CD4-positive, alpha-beta T cell (primary cell): Measurements from ENCODE around the gene NOP53. TPM values are rescaled to one million over a fixed set of nuclear protein-coding genes. Genes with fewer than 3 reads are reported as not detected.
A peak's percentile ranks its signal among the peaks of the same experiment; 100 is the strongest.

Experiments
- ATAC-seq: fragments of 200-7000 bp; cut with Tn5 transposase; one replicate; pipeline ENCODE4 v1.10.0; 2022; ENCODE audit warnings: mild to moderate bottlenecking; ENCODE audit not compliant: poor library complexity
- CTCF ChIA-PET: fragments of 350-600 bp; sonication (Branson Sonifier 250); formaldehyde crosslinking; loops from one replicate; lab custom pipeline; 2021; ENCODE audit warnings: antibody characterized with exemption, inconsistent platforms; lab: Charles Lee
- POLR2A ChIA-PET: fragments of 350-600 bp; sonication (Branson Sonifier 250); formaldehyde crosslinking; loops from one replicate; lab custom pipeline; 2021; ENCODE audit warnings: antibody characterized with exemption, inconsistent platforms; lab: Charles Lee
- DNase-seq, 14 experiments: peaks; one replicate each; pipeline ENCODE4 v3.0.0-alpha.2; 2013 to 2020; ENCODE audit warnings: mixed read lengths in 2 of 14
- H3K27ac ChIP-seq, 2 donors: one replicate each; pipeline versions ENCODE4 v1.5.1 to v1.7.0; 2013; ENCODE audit warnings: low read length in 2 of 2, low read depth in 1 of 2, mild to moderate bottlenecking in 1 of 2
- H3K27me3 ChIP-seq, 2 experiments: 1 replicate in 1 of 2; 2 replicates in 1 of 2; pipeline versions ENCODE4 v1.6.1 to v1.7.0; 2013; ENCODE audit warnings: low read length in 2 of 2, control low read depth in 1 of 2, mild to moderate bottlenecking in 1 of 2, moderate library complexity in 1 of 2; ENCODE audit not compliant: insufficient read depth in 2 of 2, control insufficient read depth in 1 of 2
- H3K36me3 ChIP-seq: one replicate; pipeline ENCODE4 v1.6.1; 2013; ENCODE audit warnings: low read length, control low read depth; ENCODE audit not compliant: insufficient read depth
- H3K4me1 ChIP-seq: one replicate; pipeline ENCODE4 v1.6.1; 2013; ENCODE audit warnings: low read length, control low read depth; ENCODE audit not compliant: insufficient read depth
- H3K4me3 ChIP-seq: one replicate; pipeline ENCODE4 v1.5.1; 2013; ENCODE audit warnings: mild to moderate bottlenecking, low read length, moderate library complexity
- H3K9me3 ChIP-seq, 2 experiments: 1 replicate in 1 of 2; 2 replicates in 1 of 2; pipeline versions ENCODE4 v1.6.1 to v1.7.0; 2013; ENCODE audit warnings: low read length in 2 of 2, mild to moderate bottlenecking in 2 of 2, control low read depth in 1 of 2, moderate library complexity in 1 of 2; ENCODE audit not compliant: control insufficient read depth in 1 of 2, insufficient read depth in 1 of 2
- H3K27ac Mint-ChIP-seq: one replicate; pipeline ENCODE4 v1.8.0; 2020; ENCODE audit warnings: mixed read lengths
- H3K27me3 Mint-ChIP-seq: one replicate; pipeline ENCODE4 v1.8.0; 2021; ENCODE audit warnings: mixed read lengths
- H3K36me3 Mint-ChIP-seq: one replicate; pipeline ENCODE4 v1.8.0; 2021; ENCODE audit warnings: low read depth, mixed read lengths
- H3K4me1 Mint-ChIP-seq: one replicate; pipeline ENCODE4 v1.8.0; 2021; ENCODE audit warnings: low read depth, mixed read lengths
- H3K4me3 Mint-ChIP-seq: one replicate; pipeline ENCODE4 v1.8.0; 2020; ENCODE audit warnings: mild to moderate bottlenecking, mixed read lengths
- H3K9me3 Mint-ChIP-seq: one replicate; pipeline ENCODE4 v1.8.0; 2020; ENCODE audit warnings: mixed read lengths
- intact Hi-C, 2 experiments: fragments of 100-400 bp; cut with DNase I in 1 of 2; cut with micrococcal nuclease in 1 of 2; formaldehyde crosslinking; loops; one replicate each; pipeline versions ENCODE4 v1.15.1 to v1.9.0; 2023 to 2025; cut with DNase I, micrococcal nuclease
- total RNA-seq, 174 experiments: library from RNA in 2 of 174; stranded (reverse) in 2 of 174; gene quantifications; one replicate each; pipeline ENCODE4 v1.2.3 and lab custom pipeline; 2021 to 2026
- TF ChIP-seq, protein P1 (sequence below): fragments of 200-600 bp; IDR thresholded peaks from one replicate; pipeline ENCODE4 v1.8.0; 2022; ENCODE audit warnings: antibody characterized with exemption, mild to moderate bottlenecking

NOP53 gene
- total RNA-seq, 2 experiments from 2014 or later, result 1,074 to 1,154 TPM

DNA sequence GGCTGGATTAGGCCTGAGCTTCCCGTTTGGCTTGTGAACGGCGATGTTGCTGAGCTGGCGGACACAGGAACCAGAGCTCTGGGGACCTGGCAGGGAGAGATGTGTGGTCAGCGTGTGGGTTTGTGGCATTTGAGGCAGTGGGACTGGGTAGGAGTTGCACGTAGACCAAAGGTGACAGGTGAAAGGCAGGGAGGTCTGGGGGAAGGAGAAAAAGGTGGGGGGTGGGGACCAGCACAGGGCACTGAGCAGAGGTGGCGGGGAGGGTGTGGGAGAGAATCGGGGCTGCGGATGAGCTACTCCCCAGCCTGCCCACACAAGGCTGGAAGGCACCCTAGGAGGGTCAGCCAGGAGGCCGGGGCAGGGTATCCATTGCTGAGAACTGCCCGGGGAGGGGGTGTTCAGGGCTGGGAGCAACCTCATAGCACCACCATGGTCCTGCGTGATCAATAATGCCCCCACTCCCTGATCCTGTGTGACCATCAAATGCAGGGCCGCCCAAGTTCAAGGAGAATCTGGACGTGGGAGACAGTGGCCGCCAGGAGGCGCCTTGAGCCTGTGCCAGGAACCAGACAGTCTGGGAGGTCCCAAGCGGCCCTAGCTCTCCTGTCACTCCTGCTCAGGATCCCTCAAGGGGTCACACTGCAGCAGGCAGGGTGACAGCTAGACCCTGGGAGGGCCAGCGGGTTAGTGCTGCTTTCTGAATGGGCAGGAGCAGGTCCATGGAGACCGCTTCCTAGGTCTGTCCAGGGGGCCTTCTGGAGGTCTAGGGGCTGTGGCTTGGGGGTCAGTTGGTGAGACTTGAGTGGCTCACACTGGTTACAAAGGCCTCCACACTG, 20.4 kb downstream of the NOP53 start:
- Mint-ChIP-seq H3K27me3 (no peaks in the 10 kb centered on the region), H3K36me3 (no peaks in the 10 kb centered on the region), H3K4me3 (no peak overlapping the region), H3K4me1 (peaks cover 13% of the 10 kb centered on the region), H3K9me3 (no peaks in the 10 kb centered on the region), H3K27ac (no peak overlapping the region)
- intact Hi-C loops, result loop anchor here (1.0 kb wide), 1 partner anchor 23 kb away; no protein-coding TSS in a partner anchor
- Histone ChIP-seq H3K4me1 (no peaks in the 10 kb centered on the region), H3K27me3 (no peaks in the 10 kb centered on the region), H3K4me3 (no peak overlapping the region), H3K36me3 (no peaks in the 10 kb centered on the region), H3K27ac (no peak overlapping the region), H3K9me3 (no peaks in the 10 kb centered on the region)
- TF ChIP-seq, protein P1, sequence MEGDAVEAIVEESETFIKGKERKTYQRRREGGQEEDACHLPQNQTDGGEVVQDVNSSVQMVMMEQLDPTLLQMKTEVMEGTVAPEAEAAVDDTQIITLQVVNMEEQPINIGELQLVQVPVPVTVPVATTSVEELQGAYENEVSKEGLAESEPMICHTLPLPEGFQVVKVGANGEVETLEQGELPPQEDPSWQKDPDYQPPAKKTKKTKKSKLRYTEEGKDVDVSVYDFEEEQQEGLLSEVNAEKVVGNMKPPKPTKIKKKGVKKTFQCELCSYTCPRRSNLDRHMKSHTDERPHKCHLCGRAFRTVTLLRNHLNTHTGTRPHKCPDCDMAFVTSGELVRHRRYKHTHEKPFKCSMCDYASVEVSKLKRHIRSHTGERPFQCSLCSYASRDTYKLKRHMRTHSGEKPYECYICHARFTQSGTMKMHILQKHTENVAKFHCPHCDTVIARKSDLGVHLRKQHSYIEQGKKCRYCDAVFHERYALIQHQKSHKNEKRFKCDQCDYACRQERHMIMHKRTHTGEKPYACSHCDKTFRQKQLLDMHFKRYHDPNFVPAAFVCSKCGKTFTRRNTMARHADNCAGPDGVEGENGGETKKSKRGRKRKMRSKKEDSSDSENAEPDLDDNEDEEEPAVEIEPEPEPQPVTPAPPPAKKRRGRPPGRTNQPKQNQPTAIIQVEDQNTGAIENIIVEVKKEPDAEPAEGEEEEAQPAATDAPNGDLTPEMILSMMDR, result peak; percentile 52
- DNase-seq (peak in 11 of 14 experiments; percentile 17 to 66 (median 37)), ATAC-seq (peak; percentile 50)
- ChIA-PET CTCF (no interaction called here), POLR2A (interaction anchor here (1.4 kb wide), 1 partner anchor 20 kb away, joined by 5 read pairs; the partner anchor contains the start of gene NOP53)

GRCh38 chr19:47766359-47766620, 20.9 kb downstream of the NOP53 start:
- no peaks in the 10 kb centered on the region for H3K27me3 Mint-ChIP-seq
- no peak overlapping the region for H3K4me3 Mint-ChIP-seq
- no peak overlapping the region for H3K27ac ChIP-seq
- H3K27ac Mint-ChIP-seq, result no peak overlapping the region
- H3K4me1 Mint-ChIP-seq, result peaks cover 13% of the 10 kb centered on the region
- CTCF ChIA-PET, result no interaction called here
- POLR2A ChIA-PET, result no interaction called here
- TF ChIP-seq, protein P1, result no peak
- no peak overlapping the region for H3K4me3 ChIP-seq
- H3K36me3 Mint-ChIP-seq, result no peaks in the 10 kb centered on the region
- DNase-seq (no peak), ATAC-seq (no peak)
- H3K9me3 Mint-ChIP-seq, result no peaks in the 10 kb centered on the region
- no peaks in the 10 kb centered on the region for H3K36me3 ChIP-seq
- H3K4me1 ChIP-seq, result no peaks in the 10 kb centered on the region
- H3K27me3 ChIP-seq, result no peaks in the 10 kb centered on the region
- intact Hi-C loops, result loop anchor here (1.0 kb wide), 1 partner anchor 22 kb away; no protein-coding TSS in a partner anchor
- no peaks in the 10 kb centered on the region for H3K9me3 ChIP-seq

DNA sequence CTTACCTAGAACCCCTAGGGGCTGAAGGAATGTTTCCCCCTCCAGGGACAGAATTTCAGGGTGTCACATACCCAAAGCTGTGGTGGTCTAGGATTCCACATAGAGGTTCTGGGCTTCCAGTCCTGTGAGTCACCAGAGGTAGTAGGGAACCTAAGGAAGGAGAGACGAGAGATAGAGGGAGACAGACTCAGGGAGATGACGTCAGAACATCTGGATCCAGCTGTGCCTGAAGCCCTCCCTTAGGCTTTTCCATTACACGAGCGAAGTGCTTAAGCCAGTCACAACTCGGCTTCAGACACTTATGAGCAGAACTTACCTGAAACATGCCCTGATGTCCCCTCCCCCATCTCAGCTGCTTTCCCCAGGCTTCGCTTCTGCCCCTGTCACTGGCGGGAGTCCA, 21.3 kb downstream of the NOP53 start:
- no peaks in the 10 kb centered on the region for H3K9me3 ChIP-seq
- intact Hi-C loops, result loop anchor here (1.0 kb wide), 1 partner anchor 22 kb away; no protein-coding TSS in a partner anchor

More for the DNA sequence above, 21.3 kb downstream of the NOP53 start:
- TF ChIP-seq, protein P1, result no peak
- H3K4me1 ChIP-seq, result no peaks in the 10 kb centered on the region
- DNase-seq (no peak), ATAC-seq (no peak)
- no peak overlapping the region for H3K27ac ChIP-seq
- no peaks in the 10 kb centered on the region for H3K27me3 ChIP-seq
- ChIA-PET CTCF (no interaction called here), POLR2A (no interaction called here)
- H3K4me3 ChIP-seq, result no peak overlapping the region
- H3K36me3 Mint-ChIP-seq, result no peaks in the 10 kb centered on the region
- H3K27me3 Mint-ChIP-seq, result no peaks in the 10 kb centered on the region
- no peaks in the 10 kb centered on the region for H3K36me3 ChIP-seq
- no peak overlapping the region for H3K27ac Mint-ChIP-seq
- no peaks in the 10 kb centered on the region for H3K9me3 Mint-ChIP-seq
- H3K4me1 Mint-ChIP-seq, result peaks cover 13% of the 10 kb centered on the region
- no peak overlapping the region for H3K4me3 Mint-ChIP-seq
